Middle frontal gyrus (tissue), 1 donor: ENCODE measurements around the gene ZIC4.

ENCODE experiments used
- DNase-seq: peaks from one replicate; pipeline ENCODE4 v3.0.0-alpha.2; 2015; ENCODE audit warnings: low spot score; ENCODE audit errors: extremely low spot score

The ZIC4 gene

GRCh38 chr3:147391781-147392624 is 14.3 kb downstream of the ZIC4 start:
- DNase-seq, result peak; percentile 66

GRCh38 chr3:147390589-147391569 is 15.5 kb downstream of the ZIC4 start:
- DNase-seq, result no peak

GRCh38 chr3:147389717-147390116 is 16.6 kb downstream of the ZIC4 start:
- no peak for DNase-seq

- DNase-seq, result no peak
Measured at GRCh38 chr3:147388700-147389580, 17.4 kb downstream of the ZIC4 start.

- DNase-seq, result no peak
Measured at GRCh38 chr3:147387885-147388699, 18.3 kb downstream of the ZIC4 start.

GRCh38 chr3:147387291-147387884 is 19.0 kb downstream of the ZIC4 start:
- no peak for DNase-seq

DNA sequence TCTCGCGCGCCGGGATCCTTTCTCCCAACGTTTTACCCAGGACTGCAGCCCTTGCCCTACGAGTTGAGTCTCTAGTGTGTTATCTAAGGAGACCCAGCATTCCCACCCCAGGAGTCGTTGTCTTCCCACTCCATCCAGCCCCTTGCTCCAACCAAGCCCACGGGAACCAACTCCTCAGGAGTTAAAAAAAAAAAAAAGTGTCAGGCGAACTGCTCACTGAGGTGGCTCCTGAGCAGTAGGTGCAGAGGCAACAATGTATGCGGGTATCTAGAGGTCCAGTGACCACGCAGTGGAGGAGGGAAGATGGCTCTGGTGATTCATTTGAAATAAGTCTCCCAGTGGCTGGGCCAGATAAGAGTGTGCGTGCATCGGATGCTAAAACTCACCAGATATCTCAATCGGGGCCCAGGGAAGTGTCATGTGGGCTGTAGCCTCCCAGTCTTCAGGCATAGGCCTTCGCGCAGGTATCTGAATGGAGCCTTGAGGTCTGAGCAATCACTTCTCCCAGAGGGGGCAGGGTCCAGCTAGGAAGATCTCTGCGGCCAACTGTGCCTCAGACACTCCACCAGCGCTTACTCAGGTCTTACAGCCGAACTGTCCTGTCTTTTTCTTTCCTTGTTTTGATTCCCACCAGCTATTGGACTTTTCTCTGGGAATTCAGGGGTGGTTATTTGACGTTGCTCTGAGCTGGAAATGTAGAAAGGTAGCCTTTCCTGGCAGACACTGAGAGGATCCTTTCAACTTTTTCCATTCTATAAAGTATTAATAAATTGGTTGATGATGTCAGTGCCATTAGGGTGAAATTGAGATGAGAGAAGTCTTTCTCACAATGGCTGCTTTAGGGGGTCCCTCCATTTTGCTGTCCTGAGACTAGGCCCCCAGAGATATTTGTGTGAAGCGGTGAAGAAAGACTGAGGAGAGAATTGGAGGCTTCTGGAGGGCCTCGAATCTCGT is 21.0 kb downstream of the ZIC4 start:
- DNase-seq, result no peak

DNA sequence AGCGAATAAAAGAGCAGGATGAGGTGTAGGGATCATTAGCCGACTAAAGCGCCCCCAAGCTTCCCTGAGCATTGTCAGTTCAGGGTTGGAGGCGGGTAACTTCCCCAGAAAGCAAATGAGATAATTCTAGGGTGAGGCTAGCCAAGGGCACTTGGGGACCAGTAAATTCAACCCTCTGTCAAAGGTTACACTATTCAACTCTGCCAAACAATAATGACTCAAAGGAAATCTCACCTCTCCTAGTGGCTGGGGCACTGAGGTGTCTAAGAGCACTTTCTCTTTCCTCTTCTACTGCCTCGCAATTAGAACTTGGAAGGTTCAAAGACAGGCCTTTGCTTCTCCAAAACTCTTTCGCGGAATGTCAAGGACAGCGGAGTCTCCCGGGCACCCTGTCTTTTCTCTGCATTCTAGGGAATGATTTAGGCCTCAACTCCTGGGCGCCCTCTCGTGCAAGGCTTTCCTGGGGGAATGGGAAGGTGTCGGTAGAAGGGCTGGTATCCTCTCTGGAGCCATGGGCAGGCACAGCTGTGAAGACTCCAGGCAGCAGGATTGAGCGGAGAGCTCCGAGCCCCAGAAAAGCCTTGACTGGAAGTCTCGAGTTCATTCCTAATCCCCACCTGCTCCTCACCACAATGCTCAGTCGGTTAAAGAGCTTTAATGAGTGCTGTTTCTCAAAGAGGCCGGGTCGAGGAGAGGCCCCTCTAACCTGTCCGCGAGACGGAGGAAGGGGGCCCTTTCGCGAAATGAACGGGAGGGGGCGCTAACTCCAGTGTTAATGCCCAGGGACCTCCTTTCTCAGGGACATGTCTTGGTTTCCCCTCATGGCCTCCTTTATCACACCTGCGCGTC is 21.9 kb downstream of the ZIC4 start:
- no peak for DNase-seq

- DNase-seq, result no peak
Measured at GRCh38 chr3:147383617-147384016, 22.7 kb downstream of the ZIC4 start.

DNA sequence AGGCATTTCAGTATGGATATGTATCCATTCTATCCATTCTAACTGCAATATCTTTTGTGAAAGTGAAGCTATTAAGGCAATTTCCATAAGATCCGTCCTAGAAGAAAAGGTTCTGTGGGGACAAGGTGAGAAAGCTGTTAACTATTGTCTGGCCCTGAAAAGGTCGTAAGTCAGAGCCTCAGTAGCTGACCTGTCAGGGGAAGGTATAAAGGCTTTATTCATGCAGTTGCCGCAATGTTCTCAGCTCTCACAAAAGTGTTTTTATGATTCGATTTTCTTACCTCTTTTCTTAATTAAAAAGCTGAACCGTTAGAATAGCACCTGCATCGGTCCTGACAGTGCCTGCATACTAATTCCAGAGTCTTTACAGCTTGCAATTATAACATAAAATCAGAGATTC is 24.7 kb downstream of the ZIC4 start:
- no peak for DNase-seq

GRCh38 chr3:147380977-147381376 is 25.4 kb downstream of the ZIC4 start:
- no peak for DNase-seq

- DNase-seq, result no peak
Measured at GRCh38 chr3:147380387-147380951, 25.9 kb downstream of the ZIC4 start.

DNA sequence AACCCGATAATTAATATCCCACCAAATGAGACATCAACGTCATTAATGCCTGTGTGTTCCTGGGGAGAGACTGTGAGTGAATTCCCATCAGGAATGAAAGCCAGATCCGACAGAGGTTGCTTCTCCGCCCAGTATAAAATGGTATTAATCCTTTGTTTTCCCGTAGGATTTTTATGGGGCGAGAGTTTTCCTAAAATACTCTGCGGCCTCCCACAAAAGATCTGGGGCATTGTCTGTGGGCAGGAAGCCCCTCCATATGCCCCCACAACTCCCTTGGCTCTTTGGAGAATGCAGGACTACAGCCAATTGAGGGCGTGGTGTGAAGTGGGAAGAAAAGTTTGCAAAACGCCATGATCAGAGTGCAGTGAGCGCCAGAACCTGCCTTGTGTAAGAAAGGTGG is 26.7 kb downstream of the ZIC4 start:
- no peak for DNase-seq

GRCh38 chr3:147377412-147378367 is 28.7 kb downstream of the ZIC4 start:
- no peak for DNase-seq

DNA sequence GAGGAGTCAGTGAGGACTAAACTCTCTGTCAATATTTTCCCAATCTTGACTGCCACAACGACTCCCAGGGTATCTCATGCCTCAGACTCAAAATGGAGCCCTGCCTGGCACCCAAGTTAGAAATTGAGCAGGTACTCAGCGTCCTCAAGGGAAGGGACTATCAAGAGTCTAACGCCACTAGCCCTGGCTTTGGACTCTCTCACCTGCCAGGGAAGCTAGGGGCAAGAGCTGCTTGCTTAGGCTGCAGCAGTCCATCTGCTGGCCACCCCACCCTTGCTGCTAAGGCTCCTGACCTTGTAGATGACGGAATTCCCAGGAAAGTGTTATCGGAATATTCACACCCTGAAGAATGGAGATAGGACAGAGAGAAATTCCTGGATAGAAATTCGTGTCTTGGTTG is 33.0 kb downstream of the ZIC4 start:
- no peak for DNase-seq

DNA sequence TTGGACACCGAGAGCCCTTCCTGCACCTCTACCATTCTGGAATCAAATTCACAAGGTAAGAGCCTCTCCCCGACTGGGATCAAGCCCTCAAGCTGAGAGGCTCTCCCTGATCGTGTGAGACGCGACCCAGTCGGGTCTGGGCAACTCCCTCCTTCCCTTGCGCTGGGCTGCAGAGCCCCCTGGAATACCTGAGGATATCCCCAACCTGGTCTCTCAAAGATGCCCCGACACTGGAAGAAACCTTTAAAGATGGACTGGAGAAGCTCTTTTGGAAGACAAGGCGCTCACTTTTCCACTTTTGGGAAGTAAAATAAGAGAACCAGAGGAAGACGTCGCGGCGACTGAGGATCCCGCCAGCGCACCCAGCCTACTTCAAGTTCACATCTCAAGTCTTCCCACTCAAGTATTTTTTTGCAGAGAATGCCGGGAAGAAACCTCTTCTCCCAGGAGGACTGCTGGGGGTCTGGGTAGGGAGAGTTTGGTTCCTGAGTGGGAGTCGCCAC is 33.8 kb downstream of the ZIC4 start:
- DNase-seq, result no peak
